ENCODE measurements around the gene GBF1.

Gene GBF1

DNA sequence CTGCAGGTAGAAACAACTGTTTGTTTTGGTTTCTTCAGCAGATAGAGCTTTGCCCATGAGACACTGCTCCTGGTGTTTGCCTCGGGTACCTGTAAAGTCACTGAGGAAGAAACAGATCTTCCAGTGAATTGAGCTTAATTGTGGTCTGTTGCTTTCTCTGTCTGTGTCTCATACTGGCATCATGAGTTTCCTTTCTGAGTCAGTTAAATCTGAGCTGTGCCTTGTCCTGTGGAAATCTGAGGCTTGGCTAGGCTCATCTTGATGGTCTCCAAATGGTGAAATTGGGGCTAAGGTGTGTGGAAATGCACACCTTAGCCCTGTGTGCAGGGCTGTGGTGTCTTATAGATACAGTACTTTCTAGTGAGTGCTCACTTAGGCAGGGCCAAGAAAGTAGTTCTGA is 67.4 kb downstream of the GBF1 start:
- TF ChIP-seq, protein P1, sequence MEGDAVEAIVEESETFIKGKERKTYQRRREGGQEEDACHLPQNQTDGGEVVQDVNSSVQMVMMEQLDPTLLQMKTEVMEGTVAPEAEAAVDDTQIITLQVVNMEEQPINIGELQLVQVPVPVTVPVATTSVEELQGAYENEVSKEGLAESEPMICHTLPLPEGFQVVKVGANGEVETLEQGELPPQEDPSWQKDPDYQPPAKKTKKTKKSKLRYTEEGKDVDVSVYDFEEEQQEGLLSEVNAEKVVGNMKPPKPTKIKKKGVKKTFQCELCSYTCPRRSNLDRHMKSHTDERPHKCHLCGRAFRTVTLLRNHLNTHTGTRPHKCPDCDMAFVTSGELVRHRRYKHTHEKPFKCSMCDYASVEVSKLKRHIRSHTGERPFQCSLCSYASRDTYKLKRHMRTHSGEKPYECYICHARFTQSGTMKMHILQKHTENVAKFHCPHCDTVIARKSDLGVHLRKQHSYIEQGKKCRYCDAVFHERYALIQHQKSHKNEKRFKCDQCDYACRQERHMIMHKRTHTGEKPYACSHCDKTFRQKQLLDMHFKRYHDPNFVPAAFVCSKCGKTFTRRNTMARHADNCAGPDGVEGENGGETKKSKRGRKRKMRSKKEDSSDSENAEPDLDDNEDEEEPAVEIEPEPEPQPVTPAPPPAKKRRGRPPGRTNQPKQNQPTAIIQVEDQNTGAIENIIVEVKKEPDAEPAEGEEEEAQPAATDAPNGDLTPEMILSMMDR (IDR thresholded peaks at IDR 0.05; ENCODE audit: extremely low read depth, missing control alignments), result no peak
- DNase-seq (ENCODE audit: low spot score), result no peak

DNA sequence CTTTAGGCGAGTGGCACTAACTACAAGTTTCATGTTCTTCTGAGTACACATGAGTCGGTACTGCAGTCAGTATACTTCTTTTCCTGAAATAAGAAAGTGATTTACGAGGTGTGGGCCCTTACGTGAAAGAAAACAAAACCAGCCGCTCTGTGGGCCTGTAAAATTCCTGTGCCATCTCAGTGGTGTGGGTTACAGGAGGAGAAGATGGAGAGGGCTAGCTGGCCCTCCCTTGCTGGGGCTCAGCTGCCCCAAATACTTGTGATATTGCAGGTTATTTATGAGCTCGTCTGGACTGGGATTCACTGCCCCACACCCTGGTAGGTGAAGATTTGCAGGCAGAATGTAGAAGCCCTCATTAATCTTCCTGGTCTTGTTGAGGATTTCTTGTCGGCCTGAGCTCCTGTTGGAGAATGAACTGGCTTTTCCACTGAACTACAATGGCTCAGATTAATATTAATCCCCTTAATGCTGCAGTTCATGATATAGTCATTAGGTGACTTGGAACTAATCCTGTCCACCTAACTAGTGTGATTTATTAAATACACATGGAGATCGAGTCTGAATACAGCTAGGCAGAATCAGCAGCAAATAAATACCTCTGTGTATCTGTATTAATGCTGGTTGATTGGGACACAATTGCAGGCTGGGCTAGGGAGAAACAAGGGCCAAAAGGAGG is 68.0 kb downstream of the GBF1 start:
- no peak for DNase-seq (ENCODE audit: low spot score)
- TF ChIP-seq, protein P1 (IDR thresholded peaks at IDR 0.05; ENCODE audit: extremely low read depth, missing control alignments), result no peak

DNA sequence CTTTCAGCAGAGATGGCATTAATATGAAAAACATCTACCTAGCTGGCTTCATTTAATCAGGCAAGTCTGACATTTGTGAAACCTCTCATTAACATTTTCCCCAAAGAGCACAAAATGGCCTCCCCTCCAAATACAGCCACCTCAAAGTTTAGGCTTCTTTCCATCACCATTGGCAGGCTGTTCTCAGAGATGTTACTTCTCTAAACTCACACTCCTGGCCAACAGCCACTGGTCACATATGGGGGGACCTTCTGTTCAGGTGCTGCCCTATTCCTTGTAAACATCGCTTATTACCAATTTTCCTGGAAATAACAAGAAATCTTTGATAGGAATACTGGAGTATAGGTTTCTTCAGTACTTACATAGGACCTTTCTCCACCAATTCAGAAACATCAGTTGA is 69.5 kb downstream of the GBF1 start:
- DNase-seq (ENCODE audit: low spot score), result no peak
- TF ChIP-seq, protein P1 (IDR thresholded peaks at IDR 0.05; ENCODE audit: extremely low read depth, missing control alignments), result no peak

DNA sequence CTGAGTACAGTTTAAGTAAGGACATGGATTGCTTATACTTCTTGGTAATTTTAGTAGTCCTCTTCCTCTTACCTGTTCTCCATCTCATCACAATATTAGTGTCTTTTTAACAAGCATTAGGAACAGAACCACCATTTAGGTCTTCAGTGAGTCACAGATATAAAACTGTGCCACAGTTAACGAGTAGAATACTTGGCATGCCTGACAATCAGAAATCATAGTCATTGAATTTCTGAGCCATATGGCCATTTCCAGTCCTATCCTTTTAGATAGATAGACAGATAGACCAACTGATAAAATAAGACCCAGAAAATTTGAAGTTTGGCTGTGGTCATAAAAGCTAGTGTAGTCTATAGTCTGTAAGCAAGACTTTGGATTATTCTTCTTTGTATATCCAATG is 71.1 kb downstream of the GBF1 start:
- TF ChIP-seq, protein P1 (IDR thresholded peaks at IDR 0.05; ENCODE audit: extremely low read depth, missing control alignments), result no peak
- no peak for DNase-seq (ENCODE audit: low spot score)

DNA sequence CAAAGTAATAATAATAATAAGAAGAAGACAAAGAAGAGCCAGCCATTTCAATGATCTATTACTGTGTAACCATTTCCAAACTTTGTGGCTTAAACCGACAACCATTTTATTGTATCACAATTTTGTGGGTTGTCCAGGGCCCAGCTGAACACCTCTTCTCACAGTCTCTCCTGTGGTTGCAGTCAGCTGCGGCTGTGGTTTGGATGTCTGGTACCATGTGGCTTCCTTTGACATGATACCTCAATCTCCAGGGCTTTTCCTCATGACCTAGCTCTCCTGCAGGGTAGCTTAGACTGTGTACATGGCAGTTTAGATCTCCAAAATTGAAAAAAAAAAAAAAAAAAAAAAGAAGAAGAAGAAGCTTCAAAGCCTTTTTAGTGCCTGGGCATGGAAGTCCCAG is 77.6 kb downstream of the GBF1 start:
- TF ChIP-seq, protein P1 (IDR thresholded peaks at IDR 0.05; ENCODE audit: extremely low read depth, missing control alignments), result no peak
- no peak for DNase-seq (ENCODE audit: low spot score)

DNA sequence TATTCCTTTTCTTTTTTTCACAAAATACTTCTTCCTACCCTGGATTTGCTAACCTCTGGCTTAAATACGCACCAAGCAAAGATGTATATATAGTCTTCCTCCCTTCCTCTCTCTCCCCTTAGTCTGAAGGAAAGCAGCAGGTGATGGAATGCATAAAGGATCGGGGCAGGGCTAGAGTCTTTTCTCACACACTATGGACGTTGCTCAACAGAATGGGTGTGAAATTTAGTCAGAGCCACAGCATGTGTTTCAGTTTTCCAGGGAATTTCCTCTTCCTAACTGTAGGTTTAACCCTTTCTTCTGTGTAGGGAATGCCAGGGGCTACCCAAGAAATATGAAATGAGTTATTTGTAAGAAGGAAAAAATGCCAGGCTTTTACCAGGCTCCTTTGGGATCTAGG is 78.7 kb downstream of the GBF1 start:
- TF ChIP-seq, protein P1 (IDR thresholded peaks at IDR 0.05; ENCODE audit: extremely low read depth, missing control alignments), result no peak

DNA sequence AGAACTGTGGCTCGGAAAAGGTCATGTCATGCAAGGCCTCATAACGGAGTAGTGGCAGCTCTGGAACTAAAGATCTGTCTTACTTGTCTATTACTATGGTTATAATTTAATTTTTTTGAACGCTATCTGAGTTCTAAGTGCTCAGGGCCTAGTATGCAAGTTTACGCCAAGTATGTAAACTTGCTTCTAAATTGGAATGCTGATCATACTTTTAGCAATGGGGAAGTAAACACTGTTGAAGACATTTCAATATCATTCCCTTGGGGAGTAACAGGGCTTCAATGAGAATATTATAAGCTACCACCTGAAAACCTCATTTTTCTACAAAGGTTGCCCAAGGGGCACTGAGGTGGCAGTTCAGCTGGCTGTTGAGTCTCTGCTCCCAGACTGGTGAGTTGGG is 80.7 kb downstream of the GBF1 start:
- DNase-seq (ENCODE audit: low spot score), result no peak
- TF ChIP-seq, protein P1 (IDR thresholded peaks at IDR 0.05; ENCODE audit: extremely low read depth, missing control alignments), result no peak

More for the DNA sequence above, 78.7 kb downstream of the GBF1 start:
- DNase-seq (ENCODE audit: low spot score), result no peak
